Endothelial cell (in vitro differentiated cells): ENCODE measurements around the gene PCSK6. TPM values are rescaled to one million over a fixed set of nuclear protein-coding genes. Genes with fewer than 3 reads are reported as not detected.
"Not testable (repeated sequence)": the region's sequence is repeated elsewhere in the genome, so short reads cannot be mapped to it uniquely, and the experiment has no call there.

Experiments used
- DNase-seq: peaks from one replicate; pipeline ENCODE4 v3.0.0; 2021; ENCODE audit warnings: low spot score
- H3K27ac Mint-ChIP-seq: one replicate; pipeline ENCODE4 v1.8.0; 2021; ENCODE audit warnings: mixed read lengths, inconsistent platforms; ENCODE audit not compliant: unreplicated experiment
- H3K27me3 Mint-ChIP-seq: one replicate; pipeline ENCODE4 v1.8.0; 2021; ENCODE audit warnings: mild to moderate bottlenecking, moderate library complexity, mixed read lengths, inconsistent platforms; ENCODE audit not compliant: unreplicated experiment
- H3K36me3 Mint-ChIP-seq: one replicate; pipeline ENCODE4 v1.8.0; 2021; ENCODE audit warnings: mild to moderate bottlenecking, low read depth, mixed read lengths, inconsistent platforms; ENCODE audit not compliant: unreplicated experiment
- H3K4me1 Mint-ChIP-seq: one replicate; pipeline ENCODE4 v1.8.0; 2021; ENCODE audit warnings: mild to moderate bottlenecking, mixed read lengths, inconsistent platforms; ENCODE audit not compliant: unreplicated experiment
- H3K4me3 Mint-ChIP-seq: one replicate; pipeline ENCODE4 v1.8.0; 2021; ENCODE audit warnings: mild to moderate bottlenecking, mixed read lengths, inconsistent platforms; ENCODE audit not compliant: unreplicated experiment
- H3K9me3 Mint-ChIP-seq: one replicate; pipeline ENCODE4 v1.8.0; 2021; ENCODE audit warnings: mixed read lengths, inconsistent platforms; ENCODE audit not compliant: unreplicated experiment
- CTCF ChIP-seq: fragments of 200-600 bp; sonication (generic); IDR thresholded peaks from one replicate; pipeline ENCODE4 v1.5.0; 2021; ENCODE audit warnings: antibody characterized with exemption; ENCODE audit not compliant: unreplicated experiment
- total RNA-seq: library from RNA; stranded (reverse); fragmentation: NEBNext Ultra II Directional; extraction: Animal tissue kit (Norgen Biotek cat#: 25700); gene quantifications from one replicate; pipeline ENCODE4 v1.2.1, GENCODE V29; 2021; ENCODE audit not compliant: unreplicated experiment

PCSK6 gene
- total RNA-seq, 1 donor from 2014 or later = 0.13 TPM

GRCh38 chr15:101295607-101296161, 193.8 kb downstream of the PCSK6 start:
- no peak for DNase-seq
- no peak for TF ChIP-seq CTCF
- Mint-ChIP-seq H3K9me3 (no peaks in the 10 kb centered on the region), H3K4me1 (peaks cover 15% of the 10 kb centered on the region), H3K36me3 (no peaks in the 10 kb centered on the region), H3K27me3 (peaks cover 3% of the 10 kb centered on the region), H3K4me3 (peak overlapping the region; percentile 93), H3K27ac (peak overlapping the region; percentile 90)

- no peak for TF ChIP-seq CTCF
- DNase-seq = peak; percentile 96
- Mint-ChIP-seq H3K4me1 (peaks cover 15% of the 10 kb centered on the region), H3K27me3 (peaks cover 3% of the 10 kb centered on the region), H3K9me3 (no peaks in the 10 kb centered on the region), H3K4me3 (peak within 1 kb of the TSS; percentile 99), H3K36me3 (no peaks in the 10 kb centered on the region), H3K27ac (peak within 1 kb of the TSS; percentile 97)
These were observed 194.5 kb downstream of the PCSK6 start, which contains the start of gene SNRPA1 for GRCh38 chr15:101294731-101295606. Gene SNRPA1 (minus strand): TSS chr15:101295248. CDS start chr15:101295178, 70 bp downstream.

DNA sequence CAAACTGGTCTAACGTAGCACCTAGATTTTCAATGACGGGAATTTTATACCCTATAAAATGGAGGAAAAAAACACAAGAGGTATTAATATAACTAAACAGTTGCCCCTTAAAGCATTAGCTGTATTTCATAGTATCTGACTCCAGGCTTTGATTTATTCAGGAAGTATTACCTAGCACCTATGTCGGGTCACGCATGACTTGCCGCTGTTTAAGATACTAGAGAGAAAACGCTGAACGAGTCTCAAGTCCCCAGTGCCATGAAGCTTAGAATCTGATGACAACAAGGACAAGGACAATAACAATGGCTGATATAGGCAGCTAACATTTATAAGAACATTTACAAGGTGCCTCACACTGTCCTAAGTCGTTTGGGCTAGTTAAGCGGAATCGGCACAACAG, 196.4 kb downstream of the PCSK6 start:
- no peaks in the 10 kb centered on the region for H3K9me3 Mint-ChIP-seq
- H3K4me3 Mint-ChIP-seq = peak overlapping the region; percentile 99
- no peaks in the 10 kb centered on the region for H3K36me3 Mint-ChIP-seq
- no peak for DNase-seq
- no peak for TF ChIP-seq CTCF
- peaks cover 15% of the 10 kb centered on the region for H3K4me1 Mint-ChIP-seq
- H3K27me3 Mint-ChIP-seq = peaks cover 3% of the 10 kb centered on the region
- H3K27ac Mint-ChIP-seq = peak overlapping the region; percentile 97

DNA sequence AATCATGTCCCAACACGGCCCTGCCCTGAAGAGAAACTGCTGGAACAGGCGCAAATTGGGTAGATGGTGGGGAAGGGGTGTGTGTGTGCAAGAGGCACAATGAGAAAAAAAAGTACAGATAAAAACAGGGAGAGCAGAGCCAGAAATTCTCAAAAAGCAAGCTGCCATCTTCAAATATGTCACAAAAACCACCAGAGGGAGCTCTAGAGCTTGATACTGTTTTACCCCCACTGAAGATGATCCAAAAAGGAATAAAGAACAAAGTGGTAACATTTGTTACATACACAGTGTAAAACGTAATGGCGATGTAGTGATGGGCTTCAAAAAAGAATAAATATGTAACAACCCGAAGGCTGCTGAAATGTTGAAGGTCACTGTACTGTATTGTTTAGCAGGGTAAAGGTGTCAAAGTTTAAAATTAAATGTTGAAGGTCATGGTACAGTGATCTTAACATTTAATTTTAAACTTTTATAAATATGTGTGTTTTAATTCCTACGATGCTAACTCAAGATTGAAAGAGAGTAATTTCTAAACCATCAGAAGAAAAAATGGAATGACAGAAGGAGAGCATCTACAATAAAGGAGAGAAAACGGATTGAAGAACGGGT, 200.5 kb downstream of the PCSK6 start:
- peaks cover 23% of the 10 kb centered on the region for H3K36me3 Mint-ChIP-seq
- H3K27me3 Mint-ChIP-seq = peaks cover 3% of the 10 kb centered on the region
- DNase-seq = no peak
- no peaks in the 10 kb centered on the region for H3K9me3 Mint-ChIP-seq
- H3K4me1 Mint-ChIP-seq = peaks cover 10% of the 10 kb centered on the region
- H3K4me3 Mint-ChIP-seq = peak overlapping the region; percentile 43
- peak; percentile 64 for TF ChIP-seq CTCF
- no peak overlapping the region for H3K27ac Mint-ChIP-seq

- not testable (repeated sequence) for DNase-seq, H3K4me1 Mint-ChIP-seq, H3K27ac Mint-ChIP-seq, H3K9me3 Mint-ChIP-seq, H3K27me3 Mint-ChIP-seq, H3K4me3 Mint-ChIP-seq
- peaks cover 30% of the 10 kb centered on the region for H3K36me3 Mint-ChIP-seq
These were observed 202.2 kb downstream of the PCSK6 start for GRCh38 chr15:101287342-101287741.
